T-helper 2 cell treated with Interferon-gamma antibody and Interleukin-4, amounts not matched to agents 5 μg/mL and 100 μg/mL, for 36 hours (primary cell): ENCODE results near the gene MOB3B.
A peak's percentile ranks its signal among the peaks of the same experiment; 100 is the strongest.

ENCODE experiments used
- DNase-seq: peaks from one replicate; pipeline ENCODE4 v3.0.0; 2021; ENCODE audit warnings: low spot score
- H3K27ac Mint-ChIP-seq: one replicate; pipeline ENCODE4 v1.8.0; 2021; ENCODE audit warnings: mild to moderate bottlenecking, mixed read lengths
- H3K27me3 Mint-ChIP-seq: one replicate; pipeline ENCODE4 v1.8.0; 2021; ENCODE audit warnings: low read depth, mixed read lengths
- H3K36me3 Mint-ChIP-seq: one replicate; pipeline ENCODE4 v1.8.0; 2021; ENCODE audit warnings: low read depth, mixed read lengths
- H3K4me1 Mint-ChIP-seq: one replicate; pipeline ENCODE4 v1.8.0; 2021; ENCODE audit warnings: low read depth, mixed read lengths
- H3K4me3 Mint-ChIP-seq: one replicate; pipeline ENCODE4 v1.8.0; 2022; ENCODE audit warnings: mild to moderate bottlenecking, moderate library complexity, mixed read lengths
- H3K9me3 Mint-ChIP-seq: one replicate; pipeline ENCODE4 v1.8.0; 2021; ENCODE audit warnings: mixed read lengths

Gene MOB3B

DNA sequence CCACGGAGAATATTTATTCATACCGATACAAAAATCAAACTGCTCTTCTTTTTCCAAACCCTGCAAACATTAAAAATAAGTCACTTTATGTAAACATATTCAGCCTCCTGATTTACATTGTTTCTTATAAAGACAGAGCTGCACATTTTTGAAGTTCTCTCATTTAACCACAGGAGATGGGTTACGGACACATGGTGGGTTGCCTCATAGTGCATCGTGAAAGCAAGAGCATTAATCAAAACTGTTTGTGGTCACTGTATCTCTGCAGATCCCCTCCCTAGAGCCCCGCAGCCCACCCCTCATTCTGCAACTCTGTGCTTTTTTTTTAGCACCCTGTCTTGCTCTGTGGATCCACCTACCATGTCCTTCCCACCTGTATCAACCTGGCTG lies 189.3 kb downstream of the MOB3B start:
- Mint-ChIP-seq H3K9me3 (no peaks in the 10 kb centered on the region), H3K36me3 (no peaks in the 10 kb centered on the region), H3K4me1 (no peaks in the 10 kb centered on the region), H3K27me3 (peaks cover 3% of the 10 kb centered on the region), H3K4me3 (no peak overlapping the region), H3K27ac (no peak overlapping the region)
- no peak for DNase-seq

DNA sequence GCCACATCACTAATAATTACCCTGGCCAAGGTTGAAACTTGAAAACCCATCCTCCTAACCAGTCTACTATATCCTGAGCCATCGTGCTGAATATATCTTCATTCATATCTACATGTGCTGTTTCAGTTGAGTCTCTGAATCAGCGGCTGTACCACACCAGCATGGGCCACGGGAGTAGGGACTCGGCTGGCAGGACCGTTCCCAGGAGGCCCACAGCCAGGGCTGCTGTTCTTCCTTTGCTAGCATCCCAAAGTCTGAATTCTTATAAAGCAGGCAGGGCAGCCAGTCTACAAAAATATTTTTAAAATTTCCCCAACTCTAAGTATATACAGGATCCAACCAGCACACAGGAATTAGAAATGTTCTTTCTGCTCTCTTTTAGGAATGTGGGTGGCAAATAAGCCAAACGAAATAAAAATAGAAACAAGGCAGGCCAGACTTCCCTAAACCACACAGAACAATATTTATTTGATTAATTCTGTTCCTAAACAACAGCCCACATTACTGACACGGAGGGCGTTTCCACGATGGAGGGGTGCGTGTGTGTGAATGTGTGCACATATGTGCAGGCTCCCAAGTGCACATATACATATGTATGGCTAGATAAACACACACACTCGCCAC lies 189.8 kb downstream of the MOB3B start:
- Mint-ChIP-seq H3K27me3 (peaks cover 3% of the 10 kb centered on the region), H3K27ac (no peak overlapping the region), H3K9me3 (no peaks in the 10 kb centered on the region), H3K36me3 (no peaks in the 10 kb centered on the region), H3K4me3 (no peak overlapping the region), H3K4me1 (no peaks in the 10 kb centered on the region)
- DNase-seq: no peak

DNA sequence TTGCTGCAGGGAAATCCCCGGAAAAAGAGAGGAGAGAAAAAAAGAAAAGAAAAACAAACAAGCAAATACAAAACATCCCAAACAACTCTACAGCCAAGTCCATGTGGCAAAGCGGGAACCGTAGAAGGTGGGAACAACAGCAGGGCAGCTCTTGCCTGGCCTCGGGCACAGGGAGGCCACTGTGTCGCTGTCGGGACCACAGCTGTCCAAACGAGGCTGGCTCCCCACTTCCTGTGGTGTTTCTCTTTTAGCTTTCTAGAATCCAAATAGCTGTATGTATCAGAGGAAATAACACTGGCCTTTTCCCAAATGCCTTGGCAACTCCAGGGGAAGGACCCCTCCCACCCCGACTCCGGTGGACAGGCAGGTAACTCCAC lies 191.1 kb downstream of the MOB3B start:
- DNase-seq: no peak
- no peaks in the 10 kb centered on the region for H3K36me3 Mint-ChIP-seq
- H3K9me3 Mint-ChIP-seq: no peaks in the 10 kb centered on the region

DNA sequence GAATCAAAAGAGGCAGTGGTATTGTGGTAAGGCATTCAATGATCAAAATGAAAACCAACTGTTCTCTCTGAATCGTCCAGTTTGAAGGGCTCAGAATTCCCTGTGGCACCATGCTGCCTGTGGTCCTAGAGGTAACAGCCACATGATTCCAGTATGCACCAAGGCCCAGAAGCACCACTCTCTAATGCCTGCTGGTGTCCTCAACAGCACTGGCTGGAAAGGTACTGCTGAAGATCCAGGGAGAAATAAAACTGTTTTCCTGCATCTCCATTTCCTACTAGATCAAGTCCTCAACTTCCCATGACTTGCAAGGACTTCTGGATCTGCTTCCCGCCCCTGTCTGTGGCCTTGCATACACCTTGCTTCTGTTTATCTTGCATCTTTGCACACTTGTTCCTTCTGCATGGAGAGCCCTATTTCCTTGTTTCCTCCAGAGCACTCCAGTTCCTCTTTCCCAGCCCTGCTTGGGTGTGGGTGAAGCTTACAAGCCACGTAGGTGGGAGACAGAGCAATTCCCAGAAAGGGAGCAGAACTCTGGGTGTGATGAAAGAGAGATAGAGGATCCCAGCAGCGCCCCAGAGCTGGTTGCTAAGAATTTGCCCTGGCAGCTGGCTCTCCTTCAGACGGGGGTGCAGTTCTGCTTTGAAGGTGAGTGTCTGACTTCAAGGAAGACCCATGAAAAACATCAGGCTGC lies 191.6 kb downstream of the MOB3B start:
- no peaks in the 10 kb centered on the region for H3K36me3 Mint-ChIP-seq
- H3K27ac Mint-ChIP-seq: no peak overlapping the region
- H3K4me3 Mint-ChIP-seq: no peak overlapping the region
- peaks cover 3% of the 10 kb centered on the region for H3K27me3 Mint-ChIP-seq
- H3K4me1 Mint-ChIP-seq: no peaks in the 10 kb centered on the region
- H3K9me3 Mint-ChIP-seq: no peaks in the 10 kb centered on the region
- no peak for DNase-seq

More for the DNA sequence above, 191.1 kb downstream of the MOB3B start:
- H3K27me3 Mint-ChIP-seq: peaks cover 3% of the 10 kb centered on the region
- no peak overlapping the region for H3K27ac Mint-ChIP-seq
- no peaks in the 10 kb centered on the region for H3K4me1 Mint-ChIP-seq
- no peak overlapping the region for H3K4me3 Mint-ChIP-seq

DNA sequence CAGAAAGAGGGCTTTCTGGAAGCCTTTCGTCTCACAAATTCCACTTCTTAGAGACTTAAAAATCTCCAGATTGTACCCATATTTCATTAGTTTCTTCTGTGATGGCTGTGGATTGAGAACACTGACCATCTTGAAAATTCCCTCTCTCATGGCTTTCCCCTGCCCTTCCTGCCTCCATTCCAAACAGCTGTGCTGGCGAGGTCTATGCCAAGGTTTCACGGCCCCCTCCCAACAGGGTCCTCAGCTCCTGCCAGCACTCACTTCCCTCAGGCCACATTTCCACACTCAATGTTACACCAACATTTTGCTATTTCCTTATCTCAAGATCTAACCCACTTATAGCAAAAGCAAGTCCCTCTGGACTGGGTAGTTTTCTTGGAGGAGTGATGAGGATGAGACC lies 192.4 kb downstream of the MOB3B start:
- Mint-ChIP-seq H3K27ac (no peak overlapping the region), H3K27me3 (peaks cover 3% of the 10 kb centered on the region), H3K9me3 (no peaks in the 10 kb centered on the region), H3K36me3 (no peaks in the 10 kb centered on the region), H3K4me3 (no peak overlapping the region), H3K4me1 (no peaks in the 10 kb centered on the region)
- no peak for DNase-seq

DNA sequence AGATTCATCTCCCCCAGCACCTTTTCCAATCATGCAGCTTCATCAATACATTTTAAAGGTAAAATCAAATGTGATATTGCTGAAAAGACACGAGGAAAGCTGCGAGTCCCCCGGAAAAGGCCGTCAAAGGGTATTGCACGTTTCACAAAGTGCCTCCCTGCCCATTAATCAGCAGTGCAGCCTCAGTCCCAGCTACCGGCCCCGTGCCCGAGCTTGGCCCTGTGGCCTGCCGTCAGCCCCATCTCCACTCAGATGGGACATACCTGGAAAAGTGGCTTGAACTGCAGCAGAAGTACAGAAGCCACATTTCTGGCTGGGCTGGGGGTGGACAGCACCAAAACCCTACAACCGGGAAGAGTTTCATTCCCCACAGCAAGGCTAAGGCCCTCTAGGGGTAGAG lies 192.8 kb downstream of the MOB3B start:
- Mint-ChIP-seq H3K4me1 (no peaks in the 10 kb centered on the region), H3K4me3 (no peak overlapping the region)

DNA sequence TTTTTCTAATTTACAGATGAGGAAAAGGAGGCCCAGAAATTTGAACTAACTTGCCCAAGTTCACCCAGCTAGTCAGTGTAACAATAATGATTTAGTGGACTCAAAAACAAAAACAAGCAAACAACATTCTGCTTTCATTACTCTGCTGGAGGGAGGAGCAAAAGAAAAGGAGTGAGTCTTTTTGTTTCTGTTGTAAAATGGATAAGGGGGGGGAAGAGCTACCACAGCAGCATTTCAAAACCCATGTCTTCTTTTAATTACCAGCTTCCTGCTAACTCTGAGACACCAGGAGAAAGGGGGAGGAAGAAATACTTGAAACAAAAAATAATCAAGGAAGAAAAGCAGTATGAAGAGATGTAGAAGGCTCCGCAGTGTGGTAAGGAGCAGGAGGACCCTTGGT lies 193.5 kb downstream of the MOB3B start:
- no peaks in the 10 kb centered on the region for H3K36me3 Mint-ChIP-seq
- no peaks in the 10 kb centered on the region for H3K4me1 Mint-ChIP-seq
- no peak for DNase-seq
- H3K27ac Mint-ChIP-seq: no peak overlapping the region
- peaks cover 3% of the 10 kb centered on the region for H3K27me3 Mint-ChIP-seq
- H3K9me3 Mint-ChIP-seq: no peaks in the 10 kb centered on the region
- no peak overlapping the region for H3K4me3 Mint-ChIP-seq

More for the DNA sequence above, 192.8 kb downstream of the MOB3B start:
- no peak for DNase-seq
- peaks cover 3% of the 10 kb centered on the region for H3K27me3 Mint-ChIP-seq
- H3K36me3 Mint-ChIP-seq: no peaks in the 10 kb centered on the region
- H3K27ac Mint-ChIP-seq: no peak overlapping the region
- no peaks in the 10 kb centered on the region for H3K9me3 Mint-ChIP-seq

DNA sequence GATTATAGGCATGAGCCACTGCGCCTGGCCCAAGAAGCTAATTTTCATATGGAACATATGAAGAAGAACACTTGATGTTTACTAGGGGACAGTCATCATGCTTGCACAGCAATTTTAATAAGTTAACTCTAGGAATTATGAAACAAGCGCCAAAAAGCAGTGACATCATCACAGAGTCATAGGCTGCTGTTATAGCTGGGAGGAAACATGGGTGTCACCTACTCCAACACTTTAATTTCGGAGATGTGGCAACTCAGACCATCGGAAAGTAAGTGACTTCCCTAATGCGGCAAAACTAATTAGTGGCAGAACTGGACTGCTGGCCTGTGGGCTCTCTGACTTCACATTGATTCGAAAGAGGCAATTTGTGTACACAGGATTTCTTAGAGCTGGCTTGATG lies 194.5 kb downstream of the MOB3B start:
- no peak for DNase-seq
- Mint-ChIP-seq H3K36me3 (no peaks in the 10 kb centered on the region), H3K4me1 (no peaks in the 10 kb centered on the region), H3K27ac (no peak overlapping the region), H3K27me3 (peaks cover 3% of the 10 kb centered on the region), H3K9me3 (no peaks in the 10 kb centered on the region), H3K4me3 (no peak overlapping the region)

DNA sequence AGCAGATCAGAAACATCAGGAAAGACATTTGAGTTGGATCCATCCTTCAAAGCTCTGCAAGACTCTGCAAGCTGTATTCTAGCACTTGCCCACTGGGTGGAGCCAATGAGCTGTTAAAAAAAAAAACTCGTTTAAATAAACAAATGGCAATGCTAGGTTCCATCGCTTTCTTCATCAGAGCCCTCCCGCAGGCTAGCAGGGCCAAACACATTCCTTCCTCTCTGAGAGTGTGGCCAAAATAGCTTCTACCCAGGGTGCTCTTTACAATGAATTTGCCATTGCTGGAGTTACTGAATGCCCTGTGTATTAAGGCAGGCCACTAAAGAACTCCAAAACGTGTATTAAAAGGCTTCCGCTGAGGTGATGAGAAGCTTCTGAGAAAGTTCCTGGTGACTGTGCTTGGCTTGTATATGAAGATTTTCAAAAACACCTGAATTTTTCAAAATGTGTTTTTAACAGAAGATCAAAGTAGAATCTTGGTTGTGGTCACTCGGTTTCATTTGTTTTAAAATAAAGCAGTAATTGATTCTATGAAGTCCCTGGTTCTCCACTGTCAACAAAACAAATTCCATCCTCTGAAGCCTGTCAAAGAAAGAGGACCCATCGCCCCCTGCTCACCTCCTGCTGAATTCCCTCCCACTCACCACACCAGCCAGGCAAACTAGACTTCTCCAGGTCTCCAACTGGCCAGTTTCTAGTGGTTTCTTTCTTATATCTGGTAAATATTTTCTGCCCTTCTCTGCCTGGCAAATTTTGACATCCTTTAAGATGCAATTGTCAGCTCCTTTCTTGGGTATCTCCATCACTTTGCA lies 196.2 kb downstream of the MOB3B start:
- Mint-ChIP-seq H3K27ac (no peak overlapping the region), H3K4me3 (no peak overlapping the region), H3K27me3 (peaks cover 3% of the 10 kb centered on the region), H3K4me1 (no peaks in the 10 kb centered on the region), H3K36me3 (no peaks in the 10 kb centered on the region), H3K9me3 (no peaks in the 10 kb centered on the region)
- peak; percentile 47 for DNase-seq

DNA sequence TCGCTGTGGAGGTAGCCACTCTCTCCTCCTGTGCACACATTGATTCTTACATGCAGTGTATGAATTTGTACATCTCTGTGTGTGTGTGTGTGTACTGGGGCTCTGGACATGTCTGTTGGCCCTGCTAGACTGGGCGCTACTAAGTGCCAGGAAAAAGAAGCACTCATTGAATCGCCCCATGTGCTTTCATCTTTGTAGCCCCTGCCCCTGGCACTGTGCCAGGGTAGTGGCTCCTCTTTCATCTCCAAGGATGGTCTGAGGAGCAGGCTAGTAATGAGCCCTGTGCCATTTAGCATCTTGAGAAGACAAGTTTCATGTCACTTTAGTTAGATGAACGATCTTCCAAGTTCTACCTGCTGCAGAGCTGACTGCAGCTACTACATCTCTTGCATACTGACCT lies 198.2 kb downstream of the MOB3B start:
- Mint-ChIP-seq H3K4me3 (no peak overlapping the region), H3K27ac (no peak overlapping the region), H3K27me3 (peaks cover 5% of the 10 kb centered on the region), H3K4me1 (no peaks in the 10 kb centered on the region), H3K36me3 (no peaks in the 10 kb centered on the region), H3K9me3 (no peaks in the 10 kb centered on the region)
- no peak for DNase-seq

DNA sequence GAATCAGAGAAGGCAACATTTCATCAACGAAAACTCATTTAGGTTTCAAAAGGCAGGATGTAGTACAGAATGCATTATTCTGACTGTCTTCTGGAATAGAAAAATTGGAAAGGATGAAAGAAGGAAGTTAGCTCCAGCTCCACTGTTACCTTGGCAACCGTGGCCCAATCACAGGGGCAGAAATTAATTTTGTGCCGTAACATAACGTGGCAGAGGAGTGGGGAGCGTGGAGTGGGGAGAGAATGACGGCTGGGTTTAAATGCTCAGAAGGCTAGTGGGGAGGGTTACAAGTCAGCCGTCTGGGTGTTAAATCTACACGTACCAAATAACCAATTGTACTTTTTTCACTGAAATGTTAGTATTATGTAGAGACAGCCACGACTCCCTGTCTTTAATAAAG lies 200.3 kb downstream of the MOB3B start:
- no peaks in the 10 kb centered on the region for H3K9me3 Mint-ChIP-seq
- H3K4me3 Mint-ChIP-seq: no peak overlapping the region

DNA sequence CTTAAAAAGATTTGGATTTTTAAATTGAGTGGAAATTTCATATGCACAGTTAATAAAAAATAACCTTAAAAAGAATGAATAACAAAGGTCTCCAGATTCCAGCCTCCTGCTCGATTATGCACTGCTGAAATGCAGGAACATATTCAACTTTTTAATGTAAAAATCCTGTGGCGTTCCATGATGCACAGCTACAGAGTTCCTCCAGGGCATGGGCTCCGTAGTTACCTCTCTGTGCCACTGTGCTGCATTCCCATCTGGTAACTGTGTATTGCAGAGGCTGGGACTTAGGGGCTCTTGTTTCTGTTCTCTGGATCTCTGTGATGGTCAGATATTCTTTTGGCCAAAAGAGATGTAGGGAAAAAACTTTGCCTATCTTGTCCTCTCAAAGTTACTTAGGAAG lies 201.1 kb downstream of the MOB3B start:
- DNase-seq: no peak
- Mint-ChIP-seq H3K9me3 (no peaks in the 10 kb centered on the region), H3K36me3 (no peaks in the 10 kb centered on the region), H3K4me1 (no peaks in the 10 kb centered on the region), H3K4me3 (no peak overlapping the region), H3K27ac (no peak overlapping the region), H3K27me3 (peaks cover 4% of the 10 kb centered on the region)

More for the DNA sequence above, 200.3 kb downstream of the MOB3B start:
- Mint-ChIP-seq H3K36me3 (no peaks in the 10 kb centered on the region), H3K4me1 (no peaks in the 10 kb centered on the region), H3K27ac (no peak overlapping the region), H3K27me3 (peaks cover 4% of the 10 kb centered on the region)
- no peak for DNase-seq

DNA sequence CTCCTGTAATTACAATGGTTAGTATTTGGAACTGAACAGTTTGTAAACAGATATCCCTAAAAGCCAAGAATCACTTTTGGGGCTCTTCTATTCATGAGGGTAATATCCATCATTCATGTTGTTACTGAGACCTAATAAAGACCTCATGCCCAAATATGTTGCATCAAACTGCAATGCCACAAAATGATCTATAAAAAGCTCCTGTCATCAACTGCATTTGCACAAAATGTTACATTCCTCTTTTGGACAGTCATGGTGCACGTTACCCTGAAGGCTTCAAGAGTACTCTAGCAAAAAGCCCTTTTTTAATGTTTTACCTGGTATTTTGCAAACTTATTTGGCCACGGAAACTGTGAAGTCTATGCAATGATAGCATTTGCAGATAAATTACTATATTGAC lies 218.4 kb downstream of the MOB3B start:
- no peak overlapping the region for H3K4me3 Mint-ChIP-seq
- no peaks in the 10 kb centered on the region for H3K36me3 Mint-ChIP-seq
- no peak for DNase-seq
- no peaks in the 10 kb centered on the region for H3K4me1 Mint-ChIP-seq
- no peak overlapping the region for H3K27ac Mint-ChIP-seq
- no peaks in the 10 kb centered on the region for H3K9me3 Mint-ChIP-seq
- H3K27me3 Mint-ChIP-seq: no peaks in the 10 kb centered on the region

DNA sequence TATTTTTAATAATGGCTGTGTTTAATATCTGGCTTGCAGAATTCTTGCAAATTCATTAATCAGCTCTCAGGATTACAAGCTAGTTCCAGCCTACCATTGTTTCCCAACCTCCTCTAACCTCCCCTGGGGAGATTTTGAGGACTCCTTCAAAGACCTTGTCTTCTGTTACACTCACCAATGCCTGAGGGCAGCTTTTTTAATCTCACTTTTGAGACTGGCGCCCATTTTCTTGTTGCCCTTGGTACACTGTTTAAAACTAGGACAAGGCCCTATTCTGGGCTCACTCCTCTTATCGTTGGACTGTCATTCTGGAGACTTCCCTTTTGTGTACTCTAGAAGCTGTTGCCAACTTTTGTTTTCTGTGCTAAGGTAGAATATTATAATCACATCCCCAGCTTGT lies 219.0 kb downstream of the MOB3B start:
- Mint-ChIP-seq H3K27me3 (no peaks in the 10 kb centered on the region), H3K9me3 (no peaks in the 10 kb centered on the region), H3K4me3 (no peak overlapping the region), H3K36me3 (no peaks in the 10 kb centered on the region), H3K4me1 (no peaks in the 10 kb centered on the region), H3K27ac (no peak overlapping the region)
- no peak for DNase-seq
